Measurements from ENCODE around the gene CSNK1D. TPM values are rescaled to one million over a fixed set of nuclear protein-coding genes. Genes with fewer than 3 reads are reported as not detected.
A peak's percentile ranks its signal among the peaks of the same experiment; 100 is the strongest.
"Not testable (repeated sequence)": the region's sequence is repeated elsewhere in the genome, so short reads cannot be mapped to it uniquely, and the experiment has no call there.

The CSNK1D gene
- total RNA-seq, 1 experiment from 2014 or later = 33.7 TPM

GRCh38 chr17:82266142-82266541 lies 7.4 kb downstream of the CSNK1D start:
- Histone ChIP-seq H3K27ac (no peak overlapping the region), H3K9me3 (replicated peaks) (no peaks in the 10 kb centered on the region), H3K36me3 (peaks cover 97% of the 10 kb centered on the region), H3K27me3 (replicated peaks) (no peaks in the 10 kb centered on the region), H3K4me1 (replicated peaks) (peaks cover 20% of the 10 kb centered on the region), H3K4me3 (no peak overlapping the region)
- no peak for DNase-seq (ENCODE audit: low read depth in 1 of 2, low spot score in 2 of 2)

DNA sequence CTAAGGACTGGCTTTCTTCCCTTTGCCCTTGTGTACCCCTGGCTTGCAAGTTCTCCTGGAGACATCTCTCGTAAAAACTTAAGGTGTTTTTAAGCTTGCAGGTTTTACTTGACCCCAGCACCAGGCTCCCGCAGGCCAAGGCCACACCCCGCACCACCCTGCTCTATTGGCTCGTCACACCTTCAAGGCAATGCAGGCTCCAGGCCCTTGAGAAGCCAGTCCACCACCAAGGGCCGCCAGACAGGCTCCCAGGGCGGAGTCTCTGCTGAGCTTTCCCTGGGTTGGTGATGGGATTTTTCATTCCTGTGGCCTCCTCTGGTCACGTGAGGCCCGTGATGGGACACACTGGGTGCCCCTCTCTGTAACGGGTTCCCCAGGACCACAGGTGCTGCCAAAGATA lies 9.9 kb downstream of the CSNK1D start:
- no peak overlapping the region for H3K4me3 ChIP-seq
- H3K27me3 ChIP-seq (replicated peaks) = no peaks in the 10 kb centered on the region
- no peaks in the 10 kb centered on the region for H3K9me3 ChIP-seq (replicated peaks)
- peaks cover 19% of the 10 kb centered on the region for H3K4me1 ChIP-seq (replicated peaks)
- no peak for DNase-seq (ENCODE audit: low read depth in 1 of 2, low spot score in 2 of 2)
- no peak overlapping the region for H3K27ac ChIP-seq
- H3K36me3 ChIP-seq = peaks cover 90% of the 10 kb centered on the region

DNA sequence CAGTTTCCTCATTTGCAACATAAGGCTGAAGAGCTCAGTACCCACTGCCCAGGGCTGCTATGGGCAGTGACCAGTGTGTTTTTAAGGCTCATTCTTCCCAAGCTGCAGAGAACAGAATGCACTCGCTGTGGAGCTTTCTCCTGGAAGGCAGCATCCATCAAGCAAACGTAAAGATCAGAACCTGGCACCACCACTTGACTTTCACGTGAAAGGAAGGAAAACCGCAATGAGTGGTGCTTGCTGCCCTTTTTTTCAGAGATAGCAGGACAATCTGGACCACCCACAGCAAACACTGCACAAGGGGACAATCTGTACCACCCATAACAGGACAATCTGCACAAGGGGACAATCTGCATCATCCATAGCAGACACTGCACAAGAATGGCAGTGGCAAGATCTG lies 11.2 kb downstream of the CSNK1D start:
- H3K27ac ChIP-seq = no peak overlapping the region
- H3K4me3 ChIP-seq = no peak overlapping the region
- DNase-seq (ENCODE audit: low read depth in 1 of 2, low spot score in 2 of 2) = no peak
- peaks cover 91% of the 10 kb centered on the region for H3K36me3 ChIP-seq
- H3K27me3 ChIP-seq (replicated peaks) = no peaks in the 10 kb centered on the region
- H3K4me1 ChIP-seq (replicated peaks) = peaks cover 6% of the 10 kb centered on the region
- H3K9me3 ChIP-seq (replicated peaks) = no peaks in the 10 kb centered on the region

DNA sequence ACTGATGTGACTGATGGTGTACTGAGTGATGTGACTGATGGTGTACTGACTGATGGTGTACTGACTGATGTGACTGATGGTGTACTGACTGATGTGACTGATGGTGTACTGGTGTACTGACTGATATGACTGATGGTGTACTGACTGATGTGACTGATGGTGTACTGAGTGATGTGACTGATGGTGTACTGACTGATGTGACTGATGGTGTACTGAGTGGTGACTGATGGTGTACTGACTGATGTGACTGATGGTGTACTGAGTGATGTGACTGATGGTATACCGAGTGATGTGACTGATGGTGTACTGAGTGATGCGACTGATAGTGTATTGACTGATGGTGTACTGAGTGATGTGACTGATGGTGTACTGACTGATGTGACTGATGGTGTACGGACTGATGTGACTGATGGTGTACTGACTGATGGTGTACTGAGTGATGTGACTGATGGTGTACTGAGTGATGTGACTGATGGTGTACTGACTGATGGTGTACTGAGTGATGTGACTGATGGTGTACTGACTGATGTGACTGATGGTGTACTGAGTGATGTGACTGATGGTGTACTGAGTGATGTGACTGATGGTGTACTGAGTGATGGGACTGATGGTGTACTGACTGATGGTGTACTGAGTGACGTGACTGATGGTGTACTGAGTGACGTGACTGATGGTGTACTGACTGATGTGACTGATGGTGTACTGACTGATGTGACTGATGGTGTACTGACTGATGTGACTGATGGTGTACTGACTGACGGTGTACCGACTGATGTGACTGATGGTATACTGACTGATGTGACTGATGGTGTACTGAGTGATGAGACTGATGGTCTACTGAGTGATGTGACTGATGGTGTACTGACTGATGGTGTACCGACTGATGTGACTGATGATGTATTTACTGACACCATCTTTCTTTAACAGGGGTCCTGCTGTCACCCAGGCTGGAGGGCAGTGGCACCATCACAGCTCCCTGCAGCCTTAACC lies 13.2 kb downstream of the CSNK1D start:
- DNase-seq (ENCODE audit: low read depth in 1 of 2, low spot score in 2 of 2); H3K27me3 ChIP-seq (replicated peaks); H3K9me3 ChIP-seq (replicated peaks); H3K4me3 ChIP-seq; H3K4me1 ChIP-seq (replicated peaks); H3K27ac ChIP-seq: not testable (repeated sequence)
- peaks cover 91% of the 10 kb centered on the region for H3K36me3 ChIP-seq

- H3K27me3 ChIP-seq (replicated peaks) = no peaks in the 10 kb centered on the region
- 0 out of 2 replicates have a peak, but pooled peaks cover 2% of the 10 kb centered on the region for H3K9me3 ChIP-seq (replicated peaks)
- H3K4me3 ChIP-seq = no peak overlapping the region
- no peak overlapping the region for H3K27ac ChIP-seq
- DNase-seq (ENCODE audit: low read depth in 1 of 2, low spot score in 2 of 2) = no peak
- H3K4me1 ChIP-seq (replicated peaks) = no peaks in the 10 kb centered on the region
- peaks cover 76% of the 10 kb centered on the region for H3K36me3 ChIP-seq
Measured at GRCh38 chr17:82258555-82258954, 14.9 kb downstream of the CSNK1D start.

DNA sequence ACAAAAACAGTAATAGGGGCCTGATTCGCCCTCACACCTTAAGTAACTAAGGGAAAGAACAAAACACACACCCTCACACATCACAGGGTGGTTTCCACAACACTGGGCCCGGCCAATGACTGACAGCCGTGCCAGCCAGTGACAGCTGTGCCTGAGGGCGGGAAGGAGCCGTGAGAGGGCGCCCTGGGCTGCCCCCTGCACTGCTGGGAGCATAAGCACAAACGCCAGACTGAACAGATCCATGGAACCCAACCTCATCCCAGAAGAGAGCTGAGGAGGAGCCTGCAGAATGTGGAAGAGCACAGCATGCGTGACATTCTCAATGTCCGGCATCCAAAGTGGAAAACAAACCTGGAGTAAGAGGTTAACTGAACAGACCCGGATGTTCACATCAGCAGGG lies 16.0 kb downstream of the CSNK1D start:
- no peak overlapping the region for H3K27ac ChIP-seq
- peaks cover 76% of the 10 kb centered on the region for H3K36me3 ChIP-seq
- H3K9me3 ChIP-seq (replicated peaks) = 0 out of 2 replicates have a peak, but pooled peaks cover 2% of the 10 kb centered on the region

DNA sequence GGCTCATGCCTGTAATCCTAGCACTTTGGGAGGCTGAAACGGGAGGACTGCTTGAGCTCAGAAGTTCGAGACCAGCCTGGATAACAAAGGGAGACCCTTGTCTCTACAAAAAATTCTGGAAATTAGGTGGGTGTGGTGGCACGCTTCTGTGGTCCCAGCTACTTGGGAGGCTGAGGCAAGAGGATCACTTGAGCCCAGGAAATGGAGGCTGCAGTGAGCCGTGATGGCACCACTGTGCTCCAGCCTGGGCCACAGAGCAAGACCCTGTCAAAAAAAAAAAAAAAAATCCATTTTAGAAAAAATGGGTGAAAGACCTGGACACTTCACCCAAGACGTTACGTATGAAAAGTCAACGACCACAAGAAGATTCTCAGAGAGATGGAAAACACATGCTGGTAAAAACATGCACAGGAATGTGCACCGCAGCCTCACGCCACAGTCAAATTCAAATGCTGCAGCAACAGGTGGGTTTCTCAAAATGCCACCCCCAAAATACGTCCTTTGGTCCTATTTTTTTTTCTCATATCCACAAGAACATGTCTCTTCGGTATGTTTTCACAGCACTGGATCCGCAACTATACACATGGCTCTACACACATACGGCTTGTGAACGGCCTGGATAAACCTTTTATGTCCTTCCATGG lies 17.1 kb downstream of the CSNK1D start:
- DNase-seq (ENCODE audit: low read depth in 1 of 2, low spot score in 2 of 2) = no peak
- H3K9me3 ChIP-seq (replicated peaks) = 0 out of 2 replicates have a peak, but pooled peaks cover 2% of the 10 kb centered on the region
- no peak overlapping the region for H3K27ac ChIP-seq
- H3K4me1 ChIP-seq (replicated peaks) = no peaks in the 10 kb centered on the region
- peaks cover 76% of the 10 kb centered on the region for H3K36me3 ChIP-seq
- no peak overlapping the region for H3K4me3 ChIP-seq
- no peaks in the 10 kb centered on the region for H3K27me3 ChIP-seq (replicated peaks)

More for the DNA sequence above, 16.0 kb downstream of the CSNK1D start:
- Histone ChIP-seq H3K4me3 (no peak overlapping the region), H3K4me1 (replicated peaks) (no peaks in the 10 kb centered on the region), H3K27me3 (replicated peaks) (no peaks in the 10 kb centered on the region)
- DNase-seq (ENCODE audit: low read depth in 1 of 2, low spot score in 2 of 2) = peak; percentile 64 to 74

DNA sequence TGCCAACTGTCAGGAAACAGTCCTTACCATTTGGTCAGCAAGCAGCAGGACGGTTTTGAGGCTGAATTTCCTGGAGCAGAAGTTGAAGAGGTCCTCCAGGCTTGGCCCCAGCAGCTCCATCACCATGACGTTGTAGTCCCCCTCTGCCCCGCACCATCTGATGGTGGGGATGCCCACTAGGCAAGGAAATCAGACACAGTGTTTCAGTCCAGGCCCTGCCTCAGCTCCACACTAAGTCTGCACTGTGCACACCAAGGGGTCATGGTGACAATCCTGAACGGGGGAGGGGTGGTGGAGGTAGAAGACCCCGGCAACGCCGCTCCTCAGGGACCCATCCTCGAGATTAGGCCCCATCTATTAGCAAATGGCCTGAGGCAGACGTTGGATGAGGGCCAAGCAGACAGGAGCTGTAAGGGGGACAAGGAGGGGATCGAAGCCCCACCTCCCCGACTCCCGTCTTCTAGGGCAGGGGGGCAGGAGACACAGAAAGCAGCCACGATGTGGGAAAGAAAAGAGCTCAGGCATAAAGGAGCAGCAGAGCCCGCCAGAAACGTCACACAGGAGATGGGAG lies 18.0 kb downstream of the CSNK1D start:
- Histone ChIP-seq H3K4me3 (no peak overlapping the region), H3K36me3 (peaks cover 77% of the 10 kb centered on the region), H3K27ac (no peak overlapping the region), H3K4me1 (replicated peaks) (no peaks in the 10 kb centered on the region), H3K27me3 (replicated peaks) (no peaks in the 10 kb centered on the region), H3K9me3 (replicated peaks) (0 out of 2 replicates have a peak, but pooled peaks cover 2% of the 10 kb centered on the region)
- no peak for DNase-seq (ENCODE audit: low read depth in 1 of 2, low spot score in 2 of 2)

- H3K27me3 ChIP-seq (replicated peaks); H3K9me3 ChIP-seq (replicated peaks); H3K27ac ChIP-seq; DNase-seq (ENCODE audit: low read depth in 1 of 2, low spot score in 2 of 2); H3K4me3 ChIP-seq; H3K4me1 ChIP-seq (replicated peaks): not testable (repeated sequence)
- peaks cover 84% of the 10 kb centered on the region for H3K36me3 ChIP-seq
Measured at GRCh38 chr17:82254746-82255145, 18.8 kb downstream of the CSNK1D start.

DNA sequence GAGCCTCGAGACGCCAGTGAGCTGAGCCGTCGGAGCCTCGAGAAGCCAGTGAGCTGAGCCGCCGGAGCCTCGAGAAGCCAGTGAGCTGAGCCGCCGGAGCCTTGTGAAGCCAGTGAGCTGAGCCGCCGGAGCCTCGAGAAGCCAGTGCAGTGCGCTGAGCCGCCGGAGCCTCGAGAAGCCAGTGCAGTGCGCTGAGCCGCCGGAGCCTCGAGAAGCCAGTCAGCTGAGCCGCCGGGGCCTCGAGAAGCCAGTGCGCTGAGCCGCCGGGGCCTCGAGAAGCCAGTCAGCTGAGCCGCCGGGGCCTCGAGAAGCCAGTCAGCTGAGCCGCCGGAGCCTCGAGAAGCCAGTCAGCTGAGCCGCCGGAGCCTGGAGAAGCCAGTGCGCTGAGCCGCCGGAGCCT lies 19.4 kb downstream of the CSNK1D start:
- H3K27ac ChIP-seq; H3K9me3 ChIP-seq (replicated peaks); H3K4me3 ChIP-seq; H3K27me3 ChIP-seq (replicated peaks); DNase-seq (ENCODE audit: low read depth in 1 of 2, low spot score in 2 of 2); H3K4me1 ChIP-seq (replicated peaks): not testable (repeated sequence)
- H3K36me3 ChIP-seq = peaks cover 84% of the 10 kb centered on the region

DNA sequence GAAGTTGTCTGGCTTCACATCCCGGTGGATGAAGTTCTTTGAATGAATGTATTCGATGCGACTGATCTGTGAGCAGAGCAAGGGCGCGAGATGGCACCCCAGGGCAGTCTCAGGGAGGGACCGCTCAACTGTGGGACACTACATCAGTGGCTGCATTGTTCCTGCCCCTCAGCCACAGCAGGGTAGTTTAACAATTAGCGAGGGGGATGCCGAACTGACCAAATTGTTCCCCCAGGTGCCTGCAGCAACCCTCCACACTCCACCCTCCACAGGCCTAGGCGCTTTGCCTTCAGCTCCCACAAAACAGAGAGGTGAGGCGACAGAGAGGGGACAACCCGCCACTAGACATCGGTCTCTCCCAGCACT lies 20.3 kb downstream of the CSNK1D start:
- no peak for DNase-seq (ENCODE audit: low read depth in 1 of 2, low spot score in 2 of 2)
- Histone ChIP-seq H3K36me3 (peaks cover 84% of the 10 kb centered on the region), H3K27ac (no peak overlapping the region), H3K4me3 (no peak overlapping the region), H3K9me3 (replicated peaks) (0 out of 2 replicates have a peak, but pooled peaks cover 2% of the 10 kb centered on the region), H3K27me3 (replicated peaks) (no peaks in the 10 kb centered on the region), H3K4me1 (replicated peaks) (no peaks in the 10 kb centered on the region)

- Histone ChIP-seq H3K4me1 (replicated peaks) (no peaks in the 10 kb centered on the region), H3K4me3 (no peak overlapping the region), H3K27me3 (replicated peaks) (no peaks in the 10 kb centered on the region), H3K27ac (no peak overlapping the region), H3K9me3 (replicated peaks) (0 out of 2 replicates have a peak, but pooled peaks cover 2% of the 10 kb centered on the region), H3K36me3 (peaks cover 86% of the 10 kb centered on the region)
- no peak for DNase-seq (ENCODE audit: low read depth in 1 of 2, low spot score in 2 of 2)
Measured at GRCh38 chr17:82252511-82253178, 20.9 kb downstream of the CSNK1D start.

- no peak overlapping the region for H3K27ac ChIP-seq
- H3K36me3 ChIP-seq = peaks cover 86% of the 10 kb centered on the region
- no peaks in the 10 kb centered on the region for H3K27me3 ChIP-seq (replicated peaks)
- H3K4me3 ChIP-seq = no peak overlapping the region
- no peak for DNase-seq (ENCODE audit: low read depth in 1 of 2, low spot score in 2 of 2)
- H3K4me1 ChIP-seq (replicated peaks) = peaks cover 12% of the 10 kb centered on the region
- 0 out of 2 replicates have a peak, but pooled peaks cover 2% of the 10 kb centered on the region for H3K9me3 ChIP-seq (replicated peaks)
Measured at GRCh38 chr17:82250868-82251500, 22.5 kb downstream of the CSNK1D start.

Data from SJSA1 (cell line).